Amygdala (tissue), 56 donors: ENCODE results near the gene ILK.

Experiments used
- DNase-seq, 56 donors: peaks; one replicate each; lab custom pipeline; 2025; lab: John Stamatoyannopoulos, UW

Gene ILK

GRCh38 chr11:6632116-6633073 is 28.8 kb downstream of the ILK start:
- DNase-seq = no peak

DNA sequence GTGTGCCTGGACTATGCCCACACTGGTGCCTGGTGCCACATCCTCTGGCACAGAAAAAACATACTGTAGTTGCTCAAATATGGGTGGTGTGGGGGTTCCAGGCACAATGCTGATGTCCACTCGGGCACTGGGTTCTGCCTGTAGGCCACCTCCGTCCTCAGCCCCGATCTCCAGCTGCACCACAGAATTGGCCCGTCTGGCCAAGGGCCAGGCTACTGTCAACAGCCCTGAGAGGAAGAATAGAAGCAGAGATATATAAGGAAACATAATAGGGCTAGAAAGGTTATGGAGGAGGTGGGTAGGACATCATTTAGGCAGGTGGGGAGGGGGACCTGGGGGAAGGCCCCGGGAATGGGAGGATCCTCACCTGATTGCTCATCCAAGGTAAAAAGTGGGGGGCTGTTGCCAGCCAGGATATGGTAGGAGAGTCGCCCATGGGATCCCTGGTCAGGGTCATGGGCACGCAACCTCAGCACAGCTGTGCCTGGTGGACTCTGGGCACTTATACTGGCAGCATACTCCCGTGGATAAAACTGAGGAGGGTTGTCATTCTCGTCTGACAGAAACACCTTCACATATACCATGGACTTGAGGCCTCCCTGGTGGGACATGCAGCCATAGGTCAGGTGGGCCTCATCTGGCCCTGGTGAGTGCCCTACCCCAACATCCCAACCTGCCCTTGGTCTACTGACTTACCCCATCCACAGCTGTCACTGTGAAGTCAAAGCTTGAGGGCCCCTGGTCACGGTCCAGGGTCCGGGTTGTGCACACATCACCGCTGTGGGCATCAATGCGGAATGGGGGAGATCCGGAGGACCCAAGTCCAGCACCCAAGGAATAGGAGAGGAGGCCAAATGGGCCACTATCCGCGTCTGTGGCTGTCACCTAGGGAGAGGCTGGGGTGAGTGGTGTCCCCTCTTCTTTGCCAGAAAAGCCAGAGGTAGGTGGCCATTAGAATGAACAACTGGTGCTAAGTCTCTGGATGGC is 30.1 kb downstream of the ILK start:
- no peak for DNase-seq

GRCh38 chr11:6634534-6634933 is 31.0 kb downstream of the ILK start:
- no peak for DNase-seq

- DNase-seq = peak in 43 of 56 donors; percentile 8 to 84 (median 55)
Observed at GRCh38 chr11:6635082-6635932, 31.7 kb downstream of the ILK start.

DNA sequence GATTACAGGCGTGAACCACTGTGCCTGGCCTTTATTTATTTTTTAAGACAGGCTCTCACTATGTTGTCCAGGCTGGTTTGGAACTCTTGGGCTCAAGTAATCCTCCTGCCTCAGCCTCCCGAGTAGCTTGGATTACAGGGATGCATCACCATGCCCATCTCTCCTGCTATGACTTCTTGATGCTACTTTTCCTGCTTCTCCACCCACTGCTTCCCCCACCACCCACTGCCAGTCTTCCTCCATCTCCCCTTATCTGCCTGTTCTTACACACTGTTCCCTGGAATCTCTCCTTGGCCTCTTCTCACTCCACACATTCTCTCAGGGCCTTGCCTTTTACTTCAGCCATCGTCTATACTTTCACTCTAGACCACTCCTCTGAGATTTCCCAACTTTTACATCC is 32.9 kb downstream of the ILK start:
- no peak for DNase-seq

- peak in 1 of 56 donors; percentile 19 for DNase-seq
Observed at GRCh38 chr11:6637871-6638270, 34.3 kb downstream of the ILK start.

DNA sequence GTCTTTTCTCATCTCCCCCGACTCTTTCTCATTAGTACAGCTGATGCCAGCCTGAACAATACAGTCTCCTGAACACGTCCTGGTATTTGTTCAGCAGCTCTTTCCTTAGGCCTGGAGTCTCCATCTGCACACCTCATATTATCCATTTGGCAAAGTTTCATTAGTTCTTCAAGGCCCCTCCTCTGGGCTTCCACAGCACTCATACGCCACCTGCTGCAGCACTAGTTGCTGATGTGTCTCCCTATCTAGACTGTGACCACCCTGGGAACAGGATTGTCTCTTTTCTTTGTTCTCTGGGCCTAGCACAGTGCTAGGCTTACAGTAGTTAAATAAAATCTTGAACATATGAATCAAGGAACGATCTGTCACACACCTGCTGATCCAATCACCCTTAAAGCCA is 34.9 kb downstream of the ILK start:
- no peak for DNase-seq

GRCh38 chr11:6640036-6640984 is 36.7 kb downstream of the ILK start:
- DNase-seq = no peak

DNA sequence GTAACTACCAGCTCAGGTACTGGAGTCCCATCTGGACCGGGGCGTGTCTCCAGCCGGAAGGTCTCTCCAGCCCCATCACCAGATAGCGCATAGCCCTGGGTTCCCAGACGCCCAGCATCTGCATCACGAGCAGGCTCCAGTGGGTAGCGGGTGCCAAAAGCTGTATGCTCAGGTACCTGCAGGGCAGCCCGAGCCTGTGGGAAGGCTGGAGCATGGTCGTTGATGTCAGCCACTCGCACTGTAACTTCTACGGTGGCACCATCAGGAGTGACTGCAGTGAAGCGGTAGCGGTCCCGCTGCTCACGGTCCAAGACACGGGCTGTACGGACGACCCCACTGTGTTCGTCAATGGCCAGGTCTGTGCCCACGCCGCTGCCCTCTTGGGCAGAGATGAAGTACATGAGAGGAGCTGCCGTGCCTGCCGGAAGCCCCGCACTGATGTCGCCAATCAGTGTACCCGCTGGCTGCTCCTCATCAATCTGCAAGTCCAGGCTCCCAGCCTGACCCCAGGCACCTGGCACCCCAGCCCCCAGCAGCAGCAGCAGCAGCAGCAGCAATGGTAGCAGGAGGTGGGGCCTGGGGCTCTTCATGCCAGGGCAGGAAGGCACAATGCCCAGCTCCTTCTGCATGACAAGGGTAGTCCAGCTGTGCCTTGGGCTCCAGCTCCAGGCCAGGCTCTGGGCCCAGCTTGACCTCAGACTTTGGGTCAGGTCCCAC is 37.6 kb downstream of the ILK start:
- peak in 37 of 56 donors; percentile 13 to 80 (median 49) for DNase-seq

DNA sequence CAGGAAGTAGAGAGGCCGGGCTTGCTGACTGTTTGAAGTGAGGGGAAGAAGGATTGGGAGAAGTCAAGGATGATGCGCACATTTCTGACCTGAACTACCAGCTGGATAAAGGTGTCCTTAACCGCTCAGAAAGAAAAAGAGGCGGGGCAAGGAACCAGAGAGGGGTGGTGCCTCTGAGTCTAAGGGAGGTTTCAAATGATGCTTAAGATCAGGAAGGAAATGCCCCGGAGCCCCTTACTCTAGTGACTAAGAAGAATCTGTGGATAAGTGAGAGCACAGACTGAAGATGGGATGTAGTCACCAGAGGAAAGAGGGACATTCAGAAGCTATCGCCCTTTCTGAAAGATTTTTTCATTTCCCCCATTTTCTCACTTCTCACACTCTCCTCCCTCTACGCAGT is 39.4 kb downstream of the ILK start:
- no peak for DNase-seq

- no peak for DNase-seq
Observed at GRCh38 chr11:6646071-6646470, 42.5 kb downstream of the ILK start.

DNA sequence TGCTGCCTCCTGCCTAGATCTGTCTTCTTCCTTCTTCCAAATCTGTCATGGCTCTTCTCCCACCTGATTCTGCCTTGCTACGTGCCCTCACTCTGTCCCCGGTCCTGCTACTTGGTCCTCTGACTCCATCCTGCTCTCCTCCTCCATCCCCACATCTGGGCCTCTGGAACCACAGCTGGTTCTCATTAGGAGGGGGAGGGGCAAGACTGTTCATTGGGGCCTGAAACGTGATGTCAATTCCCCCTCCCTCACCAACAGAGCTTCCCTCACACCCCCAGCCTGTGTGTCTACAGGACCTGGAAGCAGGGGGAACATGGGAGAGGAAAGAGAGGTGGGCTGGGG is 43.0 kb downstream of the ILK start:
- no peak for DNase-seq

DNA sequence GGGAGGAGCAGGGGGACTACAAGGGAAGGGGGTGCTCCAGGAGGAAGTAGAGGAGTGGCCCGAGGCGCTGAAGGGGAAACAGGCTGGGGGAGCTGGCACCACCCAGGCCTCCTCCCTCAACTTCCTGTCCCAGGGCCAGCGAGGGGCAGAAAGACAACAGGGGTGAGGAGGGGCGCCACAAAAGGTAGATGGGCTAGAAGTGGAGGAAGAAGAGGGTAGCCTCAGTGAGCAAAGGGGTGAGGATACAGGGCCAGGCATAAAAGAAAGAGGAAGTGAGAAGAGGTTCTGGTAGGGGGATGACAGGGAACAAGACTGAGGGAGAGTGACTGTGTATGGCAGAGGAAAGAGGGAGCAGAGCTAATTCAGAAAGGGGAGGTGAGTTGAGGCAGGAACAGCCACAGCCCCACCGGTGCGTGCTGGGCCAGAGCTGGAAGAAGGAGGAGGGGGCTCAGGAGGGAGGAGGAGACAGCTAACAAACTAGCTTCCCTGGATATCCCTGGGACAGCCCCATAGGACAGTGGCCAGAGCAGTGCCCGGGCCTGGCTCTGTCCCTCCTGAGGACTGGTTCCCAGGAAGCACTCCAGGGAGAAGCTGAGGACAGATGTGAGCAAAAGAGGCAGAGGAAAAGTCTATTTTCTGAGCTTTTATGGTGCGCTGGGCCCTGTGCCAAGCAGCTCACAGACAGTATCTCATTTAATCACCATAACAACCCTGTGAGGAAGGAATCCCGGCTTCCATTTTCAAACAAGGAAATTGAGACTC is 43.5 kb downstream of the ILK start:
- peak in 2 of 56 donors; percentile 12 to 14 for DNase-seq

DNA sequence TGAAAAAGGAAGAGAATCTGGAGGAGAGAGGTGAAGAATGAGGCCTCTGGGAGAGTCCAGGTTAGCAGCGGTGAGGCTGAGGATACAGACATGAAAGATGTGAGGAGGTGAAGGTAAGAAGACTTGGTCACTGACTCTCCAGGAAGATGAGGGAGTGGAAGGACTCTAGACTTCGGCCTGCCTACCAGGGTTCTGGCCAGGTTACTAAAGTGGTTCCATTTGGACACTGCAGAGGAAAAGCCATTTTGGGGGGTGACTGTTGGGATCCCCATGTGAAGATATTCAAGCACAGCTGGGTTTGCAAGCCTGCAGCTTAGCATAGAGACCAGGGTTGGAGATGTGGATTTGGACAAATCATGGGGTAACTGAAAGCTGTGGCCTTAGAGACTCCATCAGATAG is 44.3 kb downstream of the ILK start:
- no peak for DNase-seq

- no peak for DNase-seq
Observed at GRCh38 chr11:6648501-6648900, 44.9 kb downstream of the ILK start.

DNA sequence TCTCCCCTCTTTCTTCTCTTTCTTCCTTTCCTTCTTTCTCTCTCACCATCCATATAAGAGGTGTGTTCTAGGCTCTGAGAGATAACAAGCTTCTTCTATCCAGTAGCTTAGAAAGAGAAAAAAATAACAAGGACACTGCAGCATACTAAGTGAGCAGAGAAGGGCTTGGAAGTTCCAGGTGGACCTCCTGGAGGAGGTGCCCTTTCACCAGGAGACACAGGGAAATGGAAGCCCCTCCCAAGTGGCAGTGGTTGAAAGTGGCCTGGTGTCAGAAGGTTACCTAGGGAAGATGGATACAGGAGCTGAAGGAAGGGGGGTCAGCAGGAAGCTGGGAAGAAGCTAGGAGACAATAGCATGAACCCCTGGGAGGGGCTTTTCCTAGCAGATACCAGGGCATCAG is 46.5 kb downstream of the ILK start:
- no peak for DNase-seq

GRCh38 chr11:6650980-6651379 is 47.4 kb downstream of the ILK start:
- DNase-seq = no peak

- no peak for DNase-seq
Observed at GRCh38 chr11:6652182-6652581, 48.6 kb downstream of the ILK start.
